AG04449 (cell line): ENCODE results near the gene FAM131C.

ENCODE experiments used
- CTCF ChIA-PET: fragments of 350-600 bp; formaldehyde crosslinking; extraction: SDS; loops from one replicate; lab custom pipeline; 2021; ENCODE audit warnings: antibody characterized with exemption; lab: Yijun Ruan, JAX
- POLR2A ChIA-PET: fragments of 400-600, 350-600 bp; formaldehyde crosslinking; extraction: SDS; loops from one replicate; lab custom pipeline; 2020; ENCODE audit warnings: antibody characterized with exemption, inconsistent platforms; lab: Yijun Ruan, JAX
- DNase-seq: peaks from one replicate; pipeline ENCODE4 v3.0.0-alpha.2; 2010; ENCODE audit warnings: low read depth, low spot score
- H3K4me3 ChIP-seq: 2 replicates; pipeline ENCODE4 v1.5.1; 2011; ENCODE audit warnings: low read depth, mild to moderate bottlenecking, control low read depth, low read length
- CTCF ChIP-seq: IDR thresholded peaks from one replicate; pipeline ENCODE4 v1.5.1; 2011; ENCODE audit warnings: mild to moderate bottlenecking, moderate library complexity, low read length, control low read depth, inconsistent platforms; ENCODE audit not compliant: insufficient read depth; ENCODE audit errors: missing control alignments

Gene FAM131C

GRCh38 chr1:16073490-16074119 is at the start of gene FAM131C:
FAM131C (minus strand) TSS chr1:16073651; CDS start chr1:16073442, 209 bp downstream.
- DNase-seq = no peak
- peak within 1 kb of the TSS; percentile 52 for H3K4me3 ChIP-seq
- ChIA-PET CTCF (interaction anchor here (0.6 to 22.9 kb wide), 33 partner anchors 5 to 367 kb away, joined by 3 to 1006 read pairs (median 4); partner anchors contain the start of genes CPLANE2, FAM131C, HSPB7 and NECAP2), POLR2A (no interaction called here)
- TF ChIP-seq CTCF = peak; percentile 27

GRCh38 chr1:16122916-16123315 is 49.5 kb upstream of the FAM131C start:
- DNase-seq = peak; percentile 88

GRCh38 chr1:16122350-16122881 is 49.0 kb upstream of the FAM131C start:
- ChIA-PET POLR2A (no interaction called here), CTCF (interaction anchor here (0.8 to 4.4 kb wide), 8 partner anchors 8 to 67 kb away, joined by 3 to 56 read pairs (median 4); no protein-coding TSS in a partner anchor)
- TF ChIP-seq CTCF = no peak
- DNase-seq = no peak
- no peak overlapping the region for H3K4me3 ChIP-seq

More at GRCh38 chr1:16122916-16123315, 49.5 kb upstream of the FAM131C start:
- CTCF ChIA-PET = interaction anchor here (0.8 to 4.4 kb wide), 9 partner anchors 9 to 67 kb away, joined by 3 to 56 read pairs (median 4); no protein-coding TSS in a partner anchor
- TF ChIP-seq CTCF = no peak
- POLR2A ChIA-PET = no interaction called here
- no peak overlapping the region for H3K4me3 ChIP-seq

GRCh38 chr1:16120940-16121410 is 47.5 kb upstream of the FAM131C start:
- no peak for TF ChIP-seq CTCF
- no peak for DNase-seq
- POLR2A ChIA-PET = no interaction called here
- H3K4me3 ChIP-seq = no peak overlapping the region
- CTCF ChIA-PET = interaction anchor here (0.7 to 4.4 kb wide), 4 partner anchors 9 to 95 kb away, joined by 3 to 56 read pairs (median 4); no protein-coding TSS in a partner anchor

GRCh38 chr1:16120407-16120806 is 47.0 kb upstream of the FAM131C start:
- ChIA-PET POLR2A (no interaction called here), CTCF (interaction anchor here (1.4 to 4.4 kb wide), 3 partner anchors 10 to 39 kb away, joined by 3 to 56 read pairs (median 3); no protein-coding TSS in a partner anchor)
- no peak overlapping the region for H3K4me3 ChIP-seq
- no peak for DNase-seq
- no peak for TF ChIP-seq CTCF

- CTCF ChIA-PET = interaction anchor here (1.5 kb wide), 1 partner anchor 38 kb away, joined by 3 read pairs; no protein-coding TSS in a partner anchor
- no peak for TF ChIP-seq CTCF
- POLR2A ChIA-PET = no interaction called here
- H3K4me3 ChIP-seq = no peak overlapping the region
- no peak for DNase-seq
Measured at GRCh38 chr1:16119926-16120325, 46.5 kb upstream of the FAM131C start.
